DND-41 (cell line): ENCODE results near the gene TTLL11.

Source experiments
- ATAC-seq: fragments of 200-7000 bp; cut with Tn5 transposase; 3 replicates; pipeline ENCODE4 v1.9.1; 2021; ENCODE audit warnings: low read depth; ENCODE audit not compliant: insufficient read depth
- DNase-seq: peaks from one replicate; pipeline ENCODE4 v3.0.0-alpha.2; 2020
- H2AFZ ChIP-seq: 2 replicates; pipeline ENCODE4 v1.6.0; 2012; ENCODE audit warnings: low read depth, low read length
- H3K27ac ChIP-seq: 2 replicates; pipeline ENCODE4 v1.5.1; 2012; ENCODE audit warnings: low read length, inconsistent platforms
- H3K27me3 ChIP-seq: fragments of 200-600 bp; sonication (generic); 2 replicates; pipeline ENCODE4 v1.6.0; 2012; ENCODE audit warnings: low read length, mild to moderate bottlenecking, inconsistent platforms; ENCODE audit not compliant: insufficient read depth, poor library complexity
- H3K36me3 ChIP-seq: 2 replicates; pipeline ENCODE4 v1.5.1; 2012; ENCODE audit warnings: low read length, inconsistent platforms; ENCODE audit not compliant: insufficient read depth
- H3K4me1 ChIP-seq: 2 replicates; pipeline ENCODE4 v1.5.1; 2012; ENCODE audit warnings: mild to moderate bottlenecking, low read length; ENCODE audit not compliant: insufficient read depth
- H3K4me2 ChIP-seq: 2 replicates; pipeline ENCODE4 v1.6.0; 2012; ENCODE audit warnings: mild to moderate bottlenecking, moderate library complexity, low read length, inconsistent platforms; ENCODE audit not compliant: insufficient read depth
- H3K4me3 ChIP-seq, 2 experiments: fragments of 200-600 bp in 1 of 2; shearing (Covaris generic) in 1 of 2; 2 replicates each; pipeline ENCODE4 v1.5.1; 2012 to 2016; ENCODE audit warnings: inconsistent platforms in 2 of 2, low read length in 2 of 2, mild to moderate bottlenecking in 2 of 2, low read depth in 1 of 2, moderate library complexity in 1 of 2
- H3K79me2 ChIP-seq: 2 replicates; pipeline ENCODE4 v1.6.0; 2012; ENCODE audit warnings: low read length, inconsistent platforms; ENCODE audit not compliant: insufficient read depth
- H3K9ac ChIP-seq: 2 replicates; pipeline ENCODE4 v1.6.0; 2012; ENCODE audit warnings: low read depth, mild to moderate bottlenecking, inconsistent platforms, low read length, moderate library complexity
- H3K9me3 ChIP-seq: 2 replicates; pipeline ENCODE4 v1.5.1; 2012; ENCODE audit warnings: low read length, moderate library complexity, mild to moderate bottlenecking, inconsistent platforms; ENCODE audit not compliant: insufficient read depth, severe bottlenecking
- H4K20me1 ChIP-seq: 2 replicates; pipeline ENCODE4 v1.6.0; 2012; ENCODE audit warnings: low read length; ENCODE audit not compliant: insufficient read depth
- EZH2 ChIP-seq: IDR thresholded peaks from 3 replicates; pipeline ENCODE4 v1.6.1; 2012; ENCODE audit warnings: borderline replicate concordance, low read depth, mild to moderate bottlenecking, moderate library complexity, low read length, inconsistent platforms; ENCODE audit not compliant: severe bottlenecking
- TF ChIP-seq, protein P1 (sequence below): IDR thresholded peaks from 2 replicates; pipeline ENCODE4 v1.5.1; 2012; ENCODE audit warnings: borderline replicate concordance, low read length, moderate library complexity, mild to moderate bottlenecking; ENCODE audit not compliant: poor library complexity, severe bottlenecking; ENCODE audit errors: extremely low read depth

TTLL11 gene

DNA sequence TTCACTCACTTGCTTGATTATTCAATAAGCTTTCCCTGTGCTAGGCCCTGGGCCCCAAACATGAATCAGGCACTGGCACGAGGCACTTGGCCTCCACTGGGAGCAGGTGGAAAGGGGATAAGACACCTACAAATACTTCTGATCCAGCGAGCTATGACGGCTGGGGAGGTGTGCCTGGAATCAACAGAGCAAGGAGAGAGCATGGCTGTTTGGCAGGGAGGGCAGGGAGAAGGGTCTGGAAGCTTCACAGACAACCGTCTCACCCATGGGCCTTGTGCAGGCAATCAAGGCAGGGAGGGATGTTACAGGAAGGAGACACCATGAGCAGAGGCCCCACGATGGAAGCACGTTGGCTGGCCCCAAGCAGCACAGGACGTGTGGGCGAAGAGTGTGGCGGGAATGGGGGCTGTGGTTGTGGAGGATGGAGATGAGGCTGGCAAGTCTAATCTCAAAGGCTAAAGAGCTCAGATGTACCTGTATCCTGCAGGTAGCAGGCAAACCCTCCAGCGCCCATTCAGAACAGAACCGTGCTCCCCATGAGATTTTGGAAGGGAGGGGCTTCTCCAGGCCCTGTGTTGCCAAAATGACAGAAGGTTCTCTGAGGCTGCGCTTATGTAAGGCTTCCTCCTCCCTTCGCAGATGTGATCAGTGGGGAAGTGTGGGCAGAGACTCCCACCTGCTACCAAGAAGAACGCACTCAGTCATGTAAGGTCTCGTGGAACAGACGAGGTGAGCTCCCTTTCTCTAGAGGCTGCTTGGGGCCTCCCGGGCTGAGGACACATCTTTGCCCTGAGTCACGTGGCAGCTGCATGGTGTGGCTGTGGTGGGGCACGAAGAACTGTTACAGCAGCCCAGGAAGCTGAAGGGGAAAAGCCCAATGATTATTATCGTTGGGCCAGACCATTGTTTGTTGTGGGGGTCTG, 252.0 kb downstream of the TTLL11 start:
- H3K9ac ChIP-seq, result no peak overlapping the region
- no peaks in the 10 kb centered on the region for H3K36me3 ChIP-seq
- H3K4me1 ChIP-seq, result no peaks in the 10 kb centered on the region
- no peak for ATAC-seq
- no peak overlapping the region for H3K27ac ChIP-seq
- H2AFZ ChIP-seq, result no peak overlapping the region
- no peak overlapping the region for H3K4me3 ChIP-seq
- TF ChIP-seq, protein P1, sequence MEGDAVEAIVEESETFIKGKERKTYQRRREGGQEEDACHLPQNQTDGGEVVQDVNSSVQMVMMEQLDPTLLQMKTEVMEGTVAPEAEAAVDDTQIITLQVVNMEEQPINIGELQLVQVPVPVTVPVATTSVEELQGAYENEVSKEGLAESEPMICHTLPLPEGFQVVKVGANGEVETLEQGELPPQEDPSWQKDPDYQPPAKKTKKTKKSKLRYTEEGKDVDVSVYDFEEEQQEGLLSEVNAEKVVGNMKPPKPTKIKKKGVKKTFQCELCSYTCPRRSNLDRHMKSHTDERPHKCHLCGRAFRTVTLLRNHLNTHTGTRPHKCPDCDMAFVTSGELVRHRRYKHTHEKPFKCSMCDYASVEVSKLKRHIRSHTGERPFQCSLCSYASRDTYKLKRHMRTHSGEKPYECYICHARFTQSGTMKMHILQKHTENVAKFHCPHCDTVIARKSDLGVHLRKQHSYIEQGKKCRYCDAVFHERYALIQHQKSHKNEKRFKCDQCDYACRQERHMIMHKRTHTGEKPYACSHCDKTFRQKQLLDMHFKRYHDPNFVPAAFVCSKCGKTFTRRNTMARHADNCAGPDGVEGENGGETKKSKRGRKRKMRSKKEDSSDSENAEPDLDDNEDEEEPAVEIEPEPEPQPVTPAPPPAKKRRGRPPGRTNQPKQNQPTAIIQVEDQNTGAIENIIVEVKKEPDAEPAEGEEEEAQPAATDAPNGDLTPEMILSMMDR, result no peak
- TF ChIP-seq EZH2, result no peak
- no peaks in the 10 kb centered on the region for H3K27me3 ChIP-seq
- no peaks in the 10 kb centered on the region for H4K20me1 ChIP-seq
- no peak overlapping the region for H3K4me2 ChIP-seq
- no peaks in the 10 kb centered on the region for H3K9me3 ChIP-seq
- DNase-seq, result no peak
- H3K79me2 ChIP-seq, result no peaks in the 10 kb centered on the region

DNA sequence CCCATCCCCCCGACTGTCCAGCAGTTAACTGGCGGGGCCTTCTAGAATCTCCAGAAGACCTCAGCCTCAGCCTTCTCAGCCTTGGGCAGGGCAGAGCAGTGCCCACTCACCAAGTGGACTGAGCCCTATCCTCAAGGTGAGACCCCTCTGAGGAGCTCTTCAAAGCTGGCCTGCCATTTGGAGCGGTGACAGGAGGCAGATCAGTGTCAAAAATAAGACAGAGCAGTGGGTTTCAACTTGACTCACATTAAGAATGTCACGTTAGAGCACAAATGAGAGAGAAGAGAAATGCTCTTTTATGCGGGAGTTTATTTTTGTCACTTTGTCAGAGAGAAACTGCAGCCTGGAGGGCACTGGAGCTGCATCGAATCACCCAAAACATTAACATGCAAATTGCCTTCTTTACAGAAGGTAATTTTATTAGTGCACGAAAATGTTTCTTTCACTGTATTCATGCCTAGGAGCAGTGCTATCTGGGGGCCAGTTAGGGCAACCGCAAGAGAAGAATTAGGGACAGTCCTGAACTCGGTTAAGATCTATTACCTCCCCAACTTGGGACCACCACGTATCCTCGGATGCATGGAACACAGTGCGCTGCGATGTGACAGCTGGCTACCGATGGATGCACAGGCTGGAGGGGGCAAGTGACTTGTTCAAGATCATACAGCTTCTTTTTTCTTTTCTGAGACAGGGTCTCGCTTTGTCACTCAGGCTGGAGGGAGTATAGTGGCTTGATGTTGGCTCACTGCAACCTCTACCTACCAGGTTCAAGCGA, 253.2 kb downstream of the TTLL11 start:
- ATAC-seq (no peak), DNase-seq (no peak)
- Histone ChIP-seq H3K9me3 (no peaks in the 10 kb centered on the region), H4K20me1 (no peaks in the 10 kb centered on the region), H3K9ac (no peak overlapping the region), H3K4me3 (no peak overlapping the region), H2AFZ (no peak overlapping the region), H3K79me2 (no peaks in the 10 kb centered on the region), H3K36me3 (no peaks in the 10 kb centered on the region), H3K4me1 (no peaks in the 10 kb centered on the region), H3K4me2 (no peak overlapping the region), H3K27me3 (no peaks in the 10 kb centered on the region), H3K27ac (no peak overlapping the region)
- TF ChIP-seq, protein P1, result no peak
- no peak for TF ChIP-seq EZH2

DNA sequence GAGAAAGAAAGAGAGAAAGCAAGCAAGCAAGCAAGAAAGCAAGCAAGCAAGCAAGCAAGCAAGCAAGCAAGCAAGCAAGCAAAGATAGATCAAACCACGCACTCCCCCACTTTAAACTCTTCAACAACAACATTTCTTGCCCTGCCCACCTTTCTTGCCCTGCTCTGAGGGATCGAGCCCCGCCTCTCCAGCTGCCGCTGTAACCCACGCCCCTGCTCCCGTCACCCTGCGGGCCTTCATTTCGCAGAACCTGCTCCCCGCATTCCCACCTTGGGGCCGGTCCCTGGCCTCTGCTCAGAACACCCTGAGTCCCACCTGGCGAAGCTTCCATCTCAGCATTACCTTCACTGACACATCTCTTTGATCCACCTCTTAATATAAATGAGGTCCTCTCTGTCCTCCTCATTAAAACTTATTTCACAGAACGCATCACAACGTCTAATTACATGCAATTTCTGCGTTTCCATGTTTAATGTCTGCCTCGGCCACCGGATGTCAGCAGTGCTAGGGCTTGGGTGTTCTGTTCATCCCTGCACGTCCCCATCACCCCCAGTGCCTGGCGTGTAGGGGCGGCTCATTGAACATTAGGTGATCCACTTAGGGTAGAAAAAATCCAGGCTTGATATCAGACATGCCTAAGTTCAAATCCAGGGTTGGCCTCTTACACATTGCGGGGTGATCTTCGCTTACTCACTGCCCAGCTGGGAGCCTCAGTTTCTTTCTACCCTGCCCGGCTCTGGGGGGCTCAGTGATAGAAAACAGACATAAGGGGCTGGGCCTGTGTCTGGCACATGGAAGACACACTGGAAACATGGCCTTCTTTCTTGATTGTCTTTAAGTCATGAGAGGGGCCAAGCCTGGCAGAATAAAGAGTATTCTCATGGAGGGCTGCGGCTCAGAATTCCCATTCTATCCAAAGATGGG, 254.1 kb downstream of the TTLL11 start:
- no peak for ATAC-seq
- Histone ChIP-seq H3K36me3 (no peaks in the 10 kb centered on the region), H3K9me3 (no peaks in the 10 kb centered on the region), H3K4me3 (no peak overlapping the region), H3K27ac (no peak overlapping the region), H3K9ac (no peak overlapping the region), H3K79me2 (no peaks in the 10 kb centered on the region), H3K27me3 (no peaks in the 10 kb centered on the region), H4K20me1 (no peaks in the 10 kb centered on the region), H2AFZ (no peak overlapping the region), H3K4me2 (no peak overlapping the region), H3K4me1 (no peaks in the 10 kb centered on the region)
- no peak for DNase-seq
- TF ChIP-seq EZH2, result no peak
- TF ChIP-seq, protein P1, result no peak
